OCI-LY3 (cell line): Measurements from ENCODE around the gene FITM1.

ENCODE experiments used
- H2AFZ ChIP-seq: fragments of 200-600, 300-600 bp; shearing (Covaris generic); 2 replicates; pipeline ENCODE4 v1.6.0; 2014; ENCODE audit warnings: antibody characterized with exemption, low read depth, low read length
- H3K27ac ChIP-seq: fragments of 200-600, 300-600 bp; sonication (generic); 2 replicates; pipeline ENCODE4 v1.5.1; 2014; ENCODE audit warnings: mild to moderate bottlenecking, low read length, moderate library complexity, mixed read lengths
- H3K27me3 ChIP-seq: fragments of 200-600, 300-600 bp; sonication (generic); 2 replicates; pipeline ENCODE4 v1.6.1; 2014; ENCODE audit warnings: low read depth, low read length, mixed read lengths
- H3K36me3 ChIP-seq: fragments of 200-600, 300-600 bp; sonication (generic); replicated peaks from 2 replicates; pipeline ENCODE3; 2014; ENCODE audit warnings: low read depth, low read length, mixed read lengths
- H3K4me1 ChIP-seq: fragments of 300-600, 200-600 bp; sonication (generic); 2 replicates; pipeline ENCODE4 v1.6.1; 2014; ENCODE audit warnings: low read length, mixed read lengths
- H3K4me2 ChIP-seq: fragments of 200-600, 300-600 bp; sonication (generic); 2 replicates; pipeline ENCODE4 v1.6.1; 2014; ENCODE audit warnings: low read length, mixed read lengths
- H3K4me3 ChIP-seq: fragments of 300-600, 200-600 bp; sonication (generic); 2 replicates; pipeline ENCODE4 v1.5.1; 2014; ENCODE audit warnings: antibody characterized with exemption, mild to moderate bottlenecking, low read length, moderate library complexity
- H3K79me2 ChIP-seq: fragments of 300-600, 200-600 bp; shearing (Covaris generic); 2 replicates; pipeline ENCODE4 v1.6.1; 2014; ENCODE audit warnings: mild to moderate bottlenecking, low read length, mixed read lengths
- H3K9ac ChIP-seq: fragments of 300-600, 200-600 bp; shearing (Covaris generic); 2 replicates; pipeline ENCODE4 v1.6.0; 2014; ENCODE audit warnings: mild to moderate bottlenecking, low read length, moderate library complexity
- H3K9me3 ChIP-seq: fragments of 200-600, 300-600 bp; shearing (Covaris generic); 2 replicates; pipeline ENCODE4 v1.6.1; 2014; ENCODE audit warnings: low read length, mixed read lengths; ENCODE audit not compliant: insufficient read depth
- H4K20me1 ChIP-seq: fragments of 200-600, 300-600 bp; sonication (generic); 2 replicates; pipeline ENCODE4 v1.6.1; 2016; ENCODE audit warnings: low read length, mixed read lengths; ENCODE audit not compliant: insufficient read depth
- CTCF ChIP-seq: fragments of 200-600, 300-600 bp; sonication (generic); IDR thresholded peaks from 2 replicates; pipeline ENCODE4 v1.5.1; 2014; ENCODE audit warnings: antibody characterized with exemption, low read length, low read depth
- EZH2phosphoT487 ChIP-seq: fragments of 200-600 bp; shearing (Covaris generic); IDR thresholded peaks from 2 replicates; pipeline ENCODE4 v1.6.1; 2018; ENCODE audit warnings: antibody characterized with exemption, mixed run types, low read depth

FITM1 gene

GRCh38 chr14:24098229-24098926 lies 32.1 kb upstream of the FITM1 start:
- Histone ChIP-seq H4K20me1 (no peaks in the 10 kb centered on the region), H3K79me2 (peaks cover 17% of the 10 kb centered on the region), H3K4me1 (peaks cover 12% of the 10 kb centered on the region), H2AFZ (no peak overlapping the region), H3K9ac (no peak overlapping the region), H3K9me3 (no peaks in the 10 kb centered on the region), H3K36me3 (peaks cover 50% of the 10 kb centered on the region), H3K27ac (no peak overlapping the region), H3K4me2 (no peak overlapping the region), H3K4me3 (no peak overlapping the region), H3K27me3 (no peaks in the 10 kb centered on the region)
- no peak for TF ChIP-seq EZH2phosphoT487
- no peak for TF ChIP-seq CTCF

- peaks cover 58% of the 10 kb centered on the region for H3K36me3 ChIP-seq
- no peak overlapping the region for H3K4me3 ChIP-seq
- peaks cover 8% of the 10 kb centered on the region for H3K4me1 ChIP-seq
- TF ChIP-seq EZH2phosphoT487: no peak
- no peak for TF ChIP-seq CTCF
- H3K79me2 ChIP-seq: peaks cover 17% of the 10 kb centered on the region
- no peak overlapping the region for H3K27ac ChIP-seq
- H4K20me1 ChIP-seq: no peaks in the 10 kb centered on the region
- no peaks in the 10 kb centered on the region for H3K9me3 ChIP-seq
- no peak overlapping the region for H3K4me2 ChIP-seq
- H2AFZ ChIP-seq: no peak overlapping the region
- no peaks in the 10 kb centered on the region for H3K27me3 ChIP-seq
- no peak overlapping the region for H3K9ac ChIP-seq
These were observed 31.3 kb upstream of the FITM1 start for GRCh38 chr14:24098927-24099813.

GRCh38 chr14:24100197-24100981 lies 30.1 kb upstream of the FITM1 start:
- H3K4me1 ChIP-seq: peaks cover 5% of the 10 kb centered on the region
- H3K4me2 ChIP-seq: no peak overlapping the region
- H4K20me1 ChIP-seq: no peaks in the 10 kb centered on the region
- H3K27ac ChIP-seq: no peak overlapping the region
- H3K79me2 ChIP-seq: peaks cover 5% of the 10 kb centered on the region
- no peak overlapping the region for H3K9ac ChIP-seq
- no peak overlapping the region for H3K4me3 ChIP-seq
- peaks cover 62% of the 10 kb centered on the region for H3K36me3 ChIP-seq
- no peak overlapping the region for H2AFZ ChIP-seq
- no peaks in the 10 kb centered on the region for H3K9me3 ChIP-seq
- H3K27me3 ChIP-seq: no peaks in the 10 kb centered on the region
- no peak for TF ChIP-seq EZH2phosphoT487
- no peak for TF ChIP-seq CTCF
